Ovary (tissue), 3 donors: ENCODE data around the gene APEX2.

Experiments used
- EP300 ChIP-seq: sonication (generic); formaldehyde crosslinking; IDR thresholded peaks from one replicate; pipeline ENCODE4 v1.6.1; 2017; ENCODE audit warnings: antibody characterized with exemption
- POLR2A ChIP-seq: fragments of 450-650 bp; IDR thresholded peaks from one replicate; pipeline ENCODE4 v1.6.1; 2017; ENCODE audit warnings: antibody characterized with exemption, mild to moderate bottlenecking, moderate library complexity
- TF ChIP-seq, protein P1 (sequence below), 3 donors: fragments of 450-650 bp in 2 of 3; fragments of 200-600 bp in 1 of 3; IDR thresholded peaks; one replicate each; pipeline versions ENCODE4 v1.5.1 to v1.8.0; 2016 to 2022; ENCODE audit warnings: antibody characterized with exemption in 3 of 3, mild to moderate bottlenecking in 1 of 3
- donor health status: DM: no; HTN: no; CAD: no.

DNA sequence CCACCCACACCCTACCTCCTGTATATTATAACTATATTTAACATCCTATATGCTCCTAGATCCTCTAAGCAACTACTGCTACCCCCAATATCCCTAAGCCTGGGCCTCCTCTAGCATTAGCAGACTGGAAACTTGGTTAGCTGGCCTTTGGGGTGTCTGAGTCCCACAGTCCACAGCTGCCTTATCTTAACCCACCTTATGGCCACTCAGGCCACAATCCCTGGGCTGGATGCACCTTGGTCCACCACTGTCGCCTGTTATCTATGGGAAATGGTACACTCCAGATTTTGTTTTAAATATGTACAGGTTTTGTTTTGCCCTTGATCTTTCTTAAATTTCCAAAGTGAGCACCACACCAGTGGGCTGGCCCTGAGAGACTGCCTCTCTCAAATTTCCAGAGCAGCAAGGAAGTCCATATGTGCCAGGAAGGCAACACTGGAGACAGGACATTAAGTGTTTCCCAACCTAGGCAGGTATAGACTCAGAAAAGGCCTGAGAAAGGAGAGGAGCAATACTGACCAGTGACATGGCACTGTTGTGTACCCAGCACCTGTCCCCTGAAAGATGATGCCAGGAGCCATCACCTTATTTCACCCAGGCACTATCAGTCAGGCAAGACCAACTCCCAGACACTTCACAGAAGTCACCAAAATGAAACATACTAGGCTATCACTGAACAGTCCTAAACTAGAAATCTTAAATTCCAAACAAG lies 7.1 kb upstream of the APEX2 start:
- TF ChIP-seq, protein P1, sequence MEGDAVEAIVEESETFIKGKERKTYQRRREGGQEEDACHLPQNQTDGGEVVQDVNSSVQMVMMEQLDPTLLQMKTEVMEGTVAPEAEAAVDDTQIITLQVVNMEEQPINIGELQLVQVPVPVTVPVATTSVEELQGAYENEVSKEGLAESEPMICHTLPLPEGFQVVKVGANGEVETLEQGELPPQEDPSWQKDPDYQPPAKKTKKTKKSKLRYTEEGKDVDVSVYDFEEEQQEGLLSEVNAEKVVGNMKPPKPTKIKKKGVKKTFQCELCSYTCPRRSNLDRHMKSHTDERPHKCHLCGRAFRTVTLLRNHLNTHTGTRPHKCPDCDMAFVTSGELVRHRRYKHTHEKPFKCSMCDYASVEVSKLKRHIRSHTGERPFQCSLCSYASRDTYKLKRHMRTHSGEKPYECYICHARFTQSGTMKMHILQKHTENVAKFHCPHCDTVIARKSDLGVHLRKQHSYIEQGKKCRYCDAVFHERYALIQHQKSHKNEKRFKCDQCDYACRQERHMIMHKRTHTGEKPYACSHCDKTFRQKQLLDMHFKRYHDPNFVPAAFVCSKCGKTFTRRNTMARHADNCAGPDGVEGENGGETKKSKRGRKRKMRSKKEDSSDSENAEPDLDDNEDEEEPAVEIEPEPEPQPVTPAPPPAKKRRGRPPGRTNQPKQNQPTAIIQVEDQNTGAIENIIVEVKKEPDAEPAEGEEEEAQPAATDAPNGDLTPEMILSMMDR (IDR thresholded peaks at IDR 0.05), result no peak
- TF ChIP-seq POLR2A (no peak), EP300 (no peak)
